NCI-H82 treated with DMSO at 0.1 percent for 48 hours (cell line): ENCODE results near the gene DCP2.

Experiments
- DNase-seq: peaks from one replicate; lab custom pipeline; 2025; ENCODE audit not compliant: unreplicated experiment; lab: John Stamatoyannopoulos, UW

The DCP2 gene

DNA sequence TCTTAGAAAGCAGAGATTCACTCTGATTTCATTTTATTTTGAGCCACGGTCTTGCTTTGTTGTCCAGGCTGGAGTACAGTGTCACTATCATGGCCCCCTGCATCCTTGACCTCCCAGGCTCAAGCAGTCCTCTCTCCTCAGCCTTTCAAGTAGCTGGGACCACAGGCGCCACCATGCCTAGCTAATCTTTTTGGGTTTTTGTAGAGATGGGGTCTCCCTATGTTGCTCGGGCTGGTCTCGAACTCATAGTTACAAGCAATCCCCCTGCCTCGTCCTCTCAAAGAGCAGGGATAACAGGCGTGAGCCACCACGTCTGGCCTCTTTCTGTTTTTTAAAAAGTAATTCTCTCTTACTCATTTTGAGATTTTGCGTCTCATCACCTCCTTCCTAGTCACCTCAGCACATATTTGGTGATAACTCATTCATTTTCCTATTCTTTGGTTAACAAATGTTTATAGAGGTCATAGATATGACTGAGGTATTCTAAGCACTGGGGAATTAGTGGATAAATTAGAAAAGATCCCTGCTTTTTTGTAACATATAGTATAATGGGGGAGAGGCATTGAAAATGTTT, 10.8 kb upstream of the DCP2 start:
- DNase-seq = no peak

DNA sequence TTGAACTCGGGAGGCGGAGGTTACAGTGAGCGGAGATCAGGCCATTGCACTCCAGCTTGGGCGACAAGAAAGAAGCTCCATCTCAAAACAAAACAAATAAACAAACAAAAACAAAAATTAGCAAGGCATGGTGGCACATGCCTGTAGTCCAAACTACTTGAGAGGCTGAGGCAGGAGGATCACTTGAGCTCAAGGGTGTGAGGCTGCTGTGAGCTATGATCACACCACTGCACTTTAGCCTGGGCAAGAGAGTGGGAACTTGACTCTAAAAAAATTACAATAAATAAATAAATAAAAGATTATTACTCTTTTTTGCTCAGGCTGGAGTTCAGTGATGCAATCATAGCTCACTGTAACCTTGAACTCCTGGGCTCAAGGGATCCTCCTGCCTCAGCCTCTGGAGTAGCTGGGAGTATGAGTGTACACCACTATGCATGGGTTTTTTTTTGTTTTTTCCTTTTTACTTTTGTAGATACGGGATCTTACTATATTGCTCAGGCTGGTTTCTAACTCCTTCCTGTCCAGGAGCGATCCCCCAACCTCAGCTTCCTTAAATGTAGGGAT, 9.0 kb upstream of the DCP2 start:
- no peak for DNase-seq

DNA sequence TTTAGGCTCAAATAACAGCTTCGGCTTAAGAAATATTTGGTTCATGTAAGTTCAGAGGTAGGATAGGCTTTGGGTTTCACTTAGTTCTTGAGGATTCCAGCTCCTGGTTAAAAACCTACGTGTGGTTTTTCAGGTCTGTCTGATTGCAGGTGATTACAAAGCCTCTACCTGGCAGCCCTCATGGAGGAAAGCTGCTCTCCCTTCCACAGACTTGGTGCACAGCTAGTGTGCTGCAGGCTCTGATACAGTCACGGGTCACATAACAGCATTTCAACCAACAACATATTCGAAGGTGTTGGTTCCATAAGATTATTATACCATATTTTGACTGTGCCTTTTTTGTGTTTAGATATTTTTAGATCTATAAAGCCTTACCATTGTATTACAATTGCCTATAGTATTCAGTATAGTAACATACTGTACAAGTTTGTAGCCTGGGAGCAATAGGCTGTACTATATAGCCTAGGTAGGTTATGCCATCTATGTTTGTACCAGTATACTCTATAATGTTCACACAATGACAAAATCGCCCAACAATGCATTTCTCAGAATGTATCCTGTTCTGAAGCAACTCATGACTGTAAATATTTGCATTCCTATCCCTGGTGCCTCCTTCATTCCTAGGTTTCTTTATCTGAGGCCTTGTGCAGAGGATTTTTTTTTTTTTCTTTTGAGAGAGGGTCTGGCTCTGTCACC, 8.0 kb upstream of the DCP2 start:
- DNase-seq = no peak

DNA sequence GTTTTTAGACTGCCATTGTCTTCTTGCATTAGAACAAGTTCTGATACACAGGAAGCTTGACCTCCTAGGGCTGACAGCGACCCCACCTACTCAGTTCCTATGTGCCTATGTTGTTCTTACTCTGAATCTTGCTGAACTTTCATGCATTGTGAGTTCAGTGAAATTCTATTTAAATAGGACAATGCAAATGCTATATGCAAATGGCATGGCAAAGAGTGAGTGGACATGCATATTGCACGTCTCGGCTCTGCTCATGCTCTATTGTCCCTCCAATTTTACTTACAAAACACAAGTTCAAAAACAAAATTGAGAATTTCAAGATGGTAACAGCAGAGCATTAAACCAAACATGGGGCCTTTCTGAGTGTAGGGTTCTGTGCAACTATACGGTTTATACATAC, 5.3 kb upstream of the DCP2 start:
- DNase-seq = no peak

DNA sequence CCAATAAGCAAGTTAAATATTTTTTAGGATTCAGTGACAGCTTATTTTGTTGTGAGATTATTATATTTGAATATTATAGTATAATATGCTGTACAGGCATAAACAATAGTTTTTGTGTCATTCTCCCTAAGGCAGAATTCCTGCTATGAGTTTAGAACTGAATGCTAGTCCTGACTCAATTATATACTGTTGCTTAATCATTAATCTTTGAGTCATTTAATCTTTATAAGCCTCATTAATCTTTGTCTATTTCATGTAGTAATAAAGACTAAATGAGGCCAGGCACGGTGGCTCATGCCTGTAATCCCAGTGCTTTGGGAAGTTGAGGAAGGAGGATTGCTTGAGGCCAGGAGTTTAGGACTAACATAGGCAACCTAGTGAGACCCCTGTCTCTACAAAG, 3.6 kb upstream of the DCP2 start:
- no peak for DNase-seq

DNA sequence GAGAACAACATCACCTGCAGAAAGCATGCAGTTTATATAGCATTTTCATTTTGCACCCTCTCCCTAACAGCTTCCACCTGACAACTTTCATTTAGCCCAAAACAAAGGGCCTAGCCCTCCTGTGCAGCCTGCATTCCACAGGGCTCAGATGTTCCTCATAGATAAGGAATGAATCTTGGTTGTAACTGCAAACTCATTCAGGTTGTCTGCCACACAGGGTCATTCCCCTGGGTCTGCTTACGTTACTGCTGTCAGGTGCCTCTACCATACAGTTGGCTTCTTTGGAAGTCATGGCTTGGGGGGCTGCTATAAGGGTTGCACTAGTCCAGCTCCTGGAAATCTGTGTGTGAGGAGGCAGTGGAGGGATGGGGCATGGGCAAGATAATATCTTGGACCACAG, 2.7 kb upstream of the DCP2 start:
- no peak for DNase-seq

- no peak for DNase-seq
Measured at GRCh38 chr5:112974901-112975300, 1.7 kb upstream of the DCP2 start.

DNA sequence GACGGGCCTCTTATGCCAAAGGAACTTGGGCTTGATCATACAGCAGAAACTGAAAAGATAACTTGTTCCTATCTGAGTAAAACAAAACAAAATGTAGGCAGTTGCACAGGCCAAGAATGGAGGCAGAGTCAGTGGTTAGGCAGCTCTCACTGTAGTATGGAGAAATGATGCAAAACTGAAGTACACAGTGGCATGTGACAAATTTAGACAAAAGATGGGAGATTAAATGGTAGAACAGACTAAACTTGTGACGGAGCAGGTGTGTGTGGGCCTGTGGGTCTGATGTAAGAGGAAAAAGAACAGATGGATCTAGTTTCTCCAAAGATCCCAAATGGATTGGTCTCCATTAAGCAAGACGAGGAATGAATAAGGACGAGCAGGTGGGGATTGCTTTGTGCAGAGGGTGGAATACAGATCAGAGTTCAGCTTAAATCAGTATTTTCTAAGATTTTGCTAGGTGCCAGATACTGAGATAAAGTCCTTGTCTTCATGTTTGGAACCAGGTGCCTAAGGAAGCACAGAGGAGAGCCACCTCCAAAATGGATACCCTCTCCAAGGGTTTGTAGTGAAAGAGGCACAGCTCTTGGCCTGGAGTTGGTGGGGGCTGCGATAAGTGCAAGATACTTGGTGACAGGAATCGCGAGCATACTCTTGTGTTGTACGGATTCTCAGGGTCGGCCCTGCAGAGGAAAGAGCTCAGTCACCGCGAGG, 722 bp upstream of the DCP2 start:
- no peak for DNase-seq

- DNase-seq = no peak
Measured at GRCh38 chr5:112977440-112977861, 853 bp downstream of the DCP2 start.

GRCh38 chr5:112978836-112979235, 2.2 kb downstream of the DCP2 start:
- DNase-seq = no peak

DNA sequence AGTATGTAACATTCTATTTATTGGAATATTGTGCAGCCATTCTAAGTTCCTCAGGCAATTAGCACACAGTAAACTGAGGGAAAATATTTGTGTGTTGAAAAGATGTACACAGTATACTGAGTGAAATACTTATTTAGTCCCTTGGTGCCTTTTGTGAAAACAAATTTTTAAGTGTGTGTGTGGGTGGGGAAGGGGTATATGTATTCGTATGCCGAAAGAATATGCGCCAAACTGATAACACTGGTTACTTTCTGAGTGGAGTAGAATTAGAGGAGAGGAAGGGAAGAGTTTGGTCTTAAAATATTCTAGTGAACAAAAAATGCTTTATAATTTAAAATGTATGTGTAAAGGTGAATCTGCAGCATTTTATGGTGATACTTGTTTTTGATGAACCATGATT, 3.1 kb downstream of the DCP2 start:
- no peak for DNase-seq

DNA sequence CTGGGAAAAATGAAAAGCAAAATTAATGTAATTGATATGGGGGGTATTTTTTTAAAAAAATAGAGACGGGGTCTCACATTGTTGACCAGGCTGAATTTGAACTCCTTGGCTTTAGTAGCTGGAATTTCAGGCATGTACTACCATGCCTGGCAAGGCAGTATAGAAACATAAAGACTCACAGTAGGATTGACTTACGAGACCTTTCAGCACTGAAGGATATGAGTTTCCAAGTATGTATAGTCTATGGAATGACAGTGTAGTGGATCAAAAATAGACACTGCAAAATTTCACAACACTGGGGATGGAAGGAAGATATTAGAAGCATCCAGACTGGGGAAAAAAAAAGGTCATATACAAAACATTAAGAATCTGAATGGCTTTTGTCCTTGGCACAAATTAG, 6.8 kb downstream of the DCP2 start:
- no peak for DNase-seq

GRCh38 chr5:112986224-112986623, 9.6 kb downstream of the DCP2 start:
- peak; percentile 32 for DNase-seq

DNA sequence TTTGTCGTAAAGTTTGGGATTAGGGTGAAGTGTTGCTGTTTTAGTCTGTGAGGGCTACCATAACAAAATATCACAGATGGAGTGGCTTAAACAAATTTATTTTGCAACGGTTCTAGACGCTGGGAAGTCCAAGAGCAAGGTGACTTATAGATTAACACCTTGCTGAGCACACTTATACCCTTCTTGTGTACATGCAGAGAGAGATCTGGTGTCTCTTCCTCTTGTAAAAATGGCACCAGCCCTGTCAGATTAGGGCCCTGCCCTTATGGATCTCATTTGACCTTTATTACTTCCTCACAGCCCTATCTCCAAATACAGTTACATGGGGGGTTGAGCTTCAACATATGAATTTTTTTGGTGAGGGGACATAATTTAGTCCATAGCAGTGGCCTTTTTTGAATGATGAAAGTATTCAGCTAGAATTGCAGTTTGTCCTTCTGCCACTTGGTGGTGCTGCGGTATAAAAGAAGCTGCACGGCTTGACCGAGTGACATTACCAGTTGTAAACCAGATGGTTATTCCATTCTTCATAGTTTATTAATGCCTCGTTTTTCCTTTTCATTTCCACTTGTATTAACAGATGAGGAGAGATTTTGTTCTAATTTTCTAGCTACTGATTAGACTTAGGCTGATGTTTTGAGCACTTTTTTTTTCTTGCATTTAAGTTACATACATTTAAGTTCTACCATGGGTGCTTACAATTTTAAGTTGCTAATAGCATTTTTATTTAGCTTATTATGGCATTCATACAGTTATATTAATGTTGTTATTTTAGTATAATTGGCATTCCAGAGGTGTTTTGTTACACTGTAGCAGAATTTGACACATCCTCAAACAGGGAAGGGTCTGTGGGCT, 19.4 kb downstream of the DCP2 start:
- no peak for DNase-seq

- DNase-seq = no peak
Measured at GRCh38 chr5:112996830-112997374, 20.3 kb downstream of the DCP2 start.

- DNase-seq = no peak
Measured at GRCh38 chr5:112998296-112998695, 21.7 kb downstream of the DCP2 start.

GRCh38 chr5:113000466-113000865, 23.9 kb downstream of the DCP2 start:
- DNase-seq = no peak

DNA sequence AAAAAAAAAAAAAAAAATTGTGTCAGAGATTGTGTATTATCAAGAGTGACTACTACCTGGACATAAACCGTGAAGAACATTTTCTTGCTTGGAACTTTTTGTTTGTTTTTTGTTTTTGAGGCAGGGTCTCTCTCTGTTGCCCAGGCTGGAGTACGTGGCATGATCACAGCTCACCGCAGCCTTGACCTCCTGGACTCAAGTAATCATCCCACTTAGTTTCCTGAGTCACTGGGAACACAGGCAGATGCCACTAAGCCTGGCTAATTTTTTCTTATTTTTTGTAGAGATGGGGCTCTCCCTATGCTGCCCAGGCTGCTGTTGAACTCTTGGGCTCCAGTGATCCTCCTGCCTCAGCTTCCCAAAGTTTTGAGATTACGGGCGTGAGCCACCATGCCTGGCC, 25.8 kb downstream of the DCP2 start:
- no peak for DNase-seq

GRCh38 chr5:113003763-113004162, 27.2 kb downstream of the DCP2 start:
- no peak for DNase-seq

DNA sequence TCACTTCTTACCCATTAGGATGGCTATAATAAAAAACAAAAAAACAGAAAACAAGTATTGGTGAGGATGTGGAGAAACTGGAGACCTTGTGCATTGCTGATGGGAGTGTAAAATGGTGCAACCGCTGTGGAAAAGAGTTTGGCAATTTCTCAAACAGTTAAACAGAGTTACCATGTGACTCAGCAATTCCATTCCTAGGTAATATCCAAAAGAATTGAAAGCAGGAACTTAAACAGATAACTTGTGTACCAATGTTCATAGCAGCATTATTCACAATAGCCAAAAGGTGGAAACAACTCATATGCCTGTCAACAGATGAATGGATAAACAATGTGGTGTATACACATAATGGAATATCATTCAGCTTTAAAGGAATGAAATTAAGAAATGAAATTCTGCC, 28.9 kb downstream of the DCP2 start:
- DNase-seq = no peak
